ENCODE measurements around the gene SOX18. TPM values are rescaled to one million over a fixed set of nuclear protein-coding genes. Genes with fewer than 3 reads are reported as not detected.

Gene SOX18
- total RNA-seq, result 0.16 and 0.24 TPM in 2 replicates

DNA sequence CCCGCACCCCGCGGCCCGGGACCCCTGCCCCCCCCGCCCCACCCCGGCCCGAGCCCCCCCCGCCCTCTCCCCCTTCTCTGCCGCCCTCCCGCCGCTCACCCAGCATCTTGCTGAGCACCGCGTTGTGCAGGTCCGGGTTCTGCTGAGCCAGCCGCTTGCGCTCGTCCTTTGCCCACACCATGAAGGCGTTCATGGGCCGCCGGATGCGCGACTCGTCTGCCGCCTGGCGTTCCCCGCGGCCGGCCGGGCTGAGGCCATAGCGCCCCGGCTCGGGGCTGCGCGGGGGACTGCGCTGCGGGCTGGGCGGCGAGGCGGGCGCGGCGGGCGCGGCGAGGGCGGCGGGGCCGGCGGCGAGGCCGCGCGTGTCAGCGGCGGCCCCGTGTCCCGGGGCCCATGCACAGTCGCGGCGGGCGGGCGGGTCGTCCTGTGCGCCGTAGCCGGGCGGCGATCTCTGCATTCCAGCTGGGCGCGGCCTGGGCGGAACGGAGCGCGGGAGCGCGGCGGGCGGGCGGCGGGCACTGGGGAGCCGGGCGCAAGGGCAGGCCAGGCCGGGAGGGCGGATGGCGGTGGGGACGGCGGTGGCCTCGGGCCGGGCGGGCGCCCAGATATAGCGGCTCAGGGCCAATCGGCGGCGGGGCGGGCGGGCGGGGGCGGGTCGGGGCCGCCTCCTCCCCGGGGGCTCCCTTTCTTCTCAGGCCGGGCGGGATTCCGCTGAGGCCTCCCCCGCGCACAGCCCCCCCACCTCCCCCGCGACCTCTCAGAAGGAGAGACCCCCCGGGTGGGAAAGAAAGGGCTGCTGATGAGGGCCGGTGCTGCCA, at the start of gene SOX18:
SOX18 (minus strand) TSS at position 580 of the 818 bp plus-strand sequence; CDS start at position 457, 123 bp downstream.

DNA sequence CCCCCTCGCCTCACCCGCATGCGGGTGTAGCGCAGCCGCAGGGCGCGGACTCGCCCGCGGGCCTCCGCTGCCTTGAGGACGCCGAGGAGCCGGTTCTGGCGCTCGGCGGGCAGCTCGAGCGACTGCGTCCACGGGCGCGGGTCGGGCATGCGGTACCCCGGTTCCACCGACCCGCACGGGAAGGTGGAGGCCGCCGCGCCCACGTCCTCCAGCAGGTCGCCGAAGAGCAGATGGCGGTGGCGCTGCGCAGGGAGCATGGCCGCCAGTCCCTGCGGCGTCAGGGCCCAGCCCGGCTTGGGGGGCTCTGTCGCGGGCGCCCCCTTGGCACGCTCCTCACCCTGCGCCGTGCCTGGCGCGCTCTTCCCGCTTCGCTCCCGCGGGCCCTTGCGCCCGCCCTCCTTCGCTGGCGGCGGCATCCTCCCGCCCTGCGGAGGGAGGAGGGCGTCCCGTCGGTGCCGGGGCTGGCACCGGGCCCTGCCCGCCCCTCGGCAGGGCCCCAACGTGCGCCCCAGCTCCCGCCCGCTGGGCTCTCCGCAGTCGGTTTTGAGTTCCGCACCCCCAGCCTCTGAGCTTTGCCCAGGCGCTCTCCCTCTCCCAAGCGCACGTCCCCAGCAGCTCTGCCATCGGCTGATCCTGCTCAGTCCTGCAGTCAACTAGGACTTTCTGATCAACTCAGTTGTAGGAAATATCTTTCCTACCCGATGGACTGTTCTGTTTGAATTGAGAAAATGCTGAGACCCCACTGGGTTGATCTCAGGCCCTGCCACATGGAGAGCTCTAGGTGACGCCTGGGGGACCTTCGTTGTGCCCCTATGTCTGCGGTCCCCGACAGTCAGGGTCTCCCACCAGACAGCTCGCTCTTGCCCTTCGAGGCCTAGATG, 34.6 kb upstream of the SOX18 start, which contains the start of gene LKAAEAR1:
LKAAEAR1 (minus strand) TSS at position 595 of the 881 bp plus-strand sequence; CDS start at position 416, 179 bp downstream.

DNA sequence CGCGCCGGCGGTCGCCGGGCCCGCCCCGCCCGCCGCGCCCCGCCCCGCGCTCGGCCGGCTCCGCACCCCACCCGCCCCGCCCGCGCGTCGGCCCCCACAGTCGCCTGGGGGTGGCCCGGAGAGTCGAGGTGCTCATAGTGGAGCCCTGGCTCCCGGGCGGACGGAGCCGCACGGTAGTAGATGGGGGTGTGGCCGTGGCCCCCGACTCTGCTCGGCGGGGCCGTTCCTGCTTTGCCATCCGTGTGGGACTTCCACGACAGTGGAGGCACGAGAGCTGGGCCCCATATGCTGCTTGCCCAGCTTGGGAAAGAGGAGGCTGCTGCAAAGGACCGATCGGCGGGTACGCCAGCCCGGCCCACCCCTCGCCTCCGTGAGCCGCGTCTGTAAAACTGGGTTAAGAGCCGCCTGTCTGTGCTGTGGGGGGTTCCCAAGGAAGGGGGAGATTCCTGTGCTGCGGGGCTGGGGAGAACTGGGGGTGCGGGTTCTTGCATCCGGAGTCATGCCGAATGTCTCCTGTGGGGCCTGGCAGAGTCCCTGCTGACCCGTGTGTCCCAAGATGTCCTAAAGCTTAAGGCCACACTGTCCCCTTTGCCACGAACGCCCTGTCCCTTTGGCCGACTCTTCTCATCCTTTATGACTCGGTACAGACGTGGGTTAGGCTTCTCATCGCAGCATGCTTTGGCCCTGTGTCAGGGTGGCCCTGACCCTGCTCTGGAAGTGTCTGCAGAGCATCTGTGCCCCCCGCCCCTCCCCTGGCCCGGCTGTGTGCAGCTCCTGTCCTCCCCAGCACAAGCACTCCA, 30.8 kb upstream of the SOX18 start, which contains the start of gene OPRL1:
OPRL1 (plus strand) TSS at position 70 of the 800 bp plus-strand sequence. CDS start 12,639 bp downstream, outside the sequence.

DNA sequence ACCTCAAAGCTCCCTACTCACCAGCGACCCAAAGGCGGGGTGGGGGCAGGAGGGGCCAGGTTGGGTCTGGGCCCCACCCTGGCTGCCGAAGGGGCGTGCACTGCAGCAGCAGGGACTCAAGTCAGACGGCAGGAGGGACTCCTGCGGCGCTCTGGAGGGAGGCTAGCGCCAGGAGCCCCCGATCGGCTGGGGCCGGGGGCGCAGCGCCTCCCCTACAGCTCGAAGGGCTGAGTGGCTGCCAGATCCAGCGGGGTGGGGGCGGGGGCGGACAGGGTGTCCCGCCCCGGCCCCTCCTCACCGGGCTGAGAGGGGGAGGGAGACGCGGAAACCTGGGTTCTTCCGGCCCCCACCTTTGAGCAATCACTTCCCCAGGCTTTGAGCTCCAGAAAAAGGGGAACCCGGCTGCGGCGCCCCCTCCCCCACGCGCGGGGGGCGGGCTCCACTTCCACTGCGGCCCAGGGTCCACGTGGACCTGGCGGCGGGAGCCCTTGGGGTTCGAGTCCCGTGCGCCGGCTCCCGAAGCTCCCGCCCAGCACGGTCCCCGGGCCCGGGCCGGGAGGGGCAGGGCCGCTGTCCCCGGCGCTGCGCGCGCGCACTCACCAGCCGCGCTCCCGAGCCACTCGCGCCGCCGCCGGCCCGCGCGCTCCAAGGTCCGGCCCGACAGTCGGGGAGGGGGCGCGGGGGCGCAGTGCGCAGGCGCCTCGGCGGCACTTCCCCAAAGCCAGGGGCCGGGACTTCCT, 30.0 kb upstream of the SOX18 start, which contains the start of gene RGS19:
RGS19 (minus strand) TSS at position 246 of the 740 bp plus-strand sequence. CDS start 2,632 bp downstream, outside the sequence.

DNA sequence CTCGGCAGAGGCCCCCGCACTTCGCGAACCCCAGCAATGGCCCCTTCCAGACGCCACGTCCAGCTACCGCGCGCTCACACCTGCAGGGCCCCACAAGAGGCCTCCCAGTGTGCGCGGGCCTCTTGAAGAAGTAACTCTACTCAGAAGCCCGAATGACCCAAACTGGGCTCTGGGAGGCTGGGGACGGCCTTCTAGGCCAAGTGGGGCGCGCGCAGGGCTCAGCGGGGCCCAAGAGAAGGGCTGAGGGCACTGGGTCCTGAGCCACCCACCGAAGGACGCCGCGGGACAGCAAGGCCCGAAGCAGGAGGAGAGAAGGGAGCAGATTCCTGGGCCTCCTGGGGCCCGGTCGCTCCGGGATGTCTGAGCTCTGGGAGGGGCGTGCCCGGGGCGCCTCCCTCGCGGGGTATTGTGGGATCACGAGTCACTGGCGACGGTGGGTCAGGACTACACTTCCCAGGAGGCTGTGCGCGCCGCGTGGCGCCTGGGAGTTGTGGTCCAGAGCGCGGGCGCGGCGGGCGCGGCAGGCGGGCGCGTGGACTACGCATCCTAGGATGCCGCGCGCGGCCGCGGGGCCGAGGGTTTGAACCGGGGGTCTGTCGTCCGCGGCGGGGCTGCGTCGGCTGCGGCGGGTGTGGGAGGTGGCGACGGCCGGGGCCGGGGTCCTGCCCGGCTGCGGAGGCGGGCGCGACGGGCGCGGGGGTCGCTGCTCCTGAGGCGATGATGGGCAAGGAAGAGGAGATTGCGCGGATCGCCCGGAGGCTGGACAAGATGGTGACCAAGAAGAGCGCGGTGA, 13.4 kb upstream of the SOX18 start, which contains the start of gene TCEA2:
TCEA2 (plus strand) TSS at position 603 of the 793 bp plus-strand sequence; CDS start at position 718, 115 bp downstream.

DNA sequence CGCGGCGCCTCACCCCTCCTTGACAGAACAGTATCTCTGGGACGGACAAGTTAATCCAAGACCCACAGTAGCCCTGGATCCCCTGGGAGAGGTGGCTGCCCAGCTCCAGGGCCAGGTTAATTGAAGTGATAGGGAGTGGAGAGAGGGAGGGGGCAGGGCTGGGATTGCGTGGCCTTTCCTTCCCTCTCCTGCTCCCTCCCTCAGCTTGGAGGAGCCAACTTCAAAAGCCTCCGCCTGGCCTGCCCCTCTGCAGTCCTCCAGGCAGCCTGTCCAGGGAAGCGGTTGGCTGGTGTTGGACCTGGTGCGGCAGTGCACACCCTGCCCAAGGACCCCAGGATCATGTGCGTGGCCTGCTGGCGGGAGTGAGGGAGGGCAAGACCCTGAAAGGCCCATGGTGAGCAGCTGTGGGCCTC, 13.5 kb downstream of the SOX18 start, which contains the start of gene C20orf204:
C20orf204 (plus strand) TSS at position 250 of the 413 bp plus-strand sequence; CDS start at position 392, 142 bp downstream.

Small RNA genes lying within 50 kb of the gene (small RNA-seq; reads per million reads assigned to genes)
- not detected for gene AL355803.1
- gene MIR6813, result 1.5 reads per million, percentile 35 among the genes with 10 or more reads in this experiment

Other genes starting within 250 kb of the SOX18 start
- gene ZBTB46, start 218.4 kb downstream of the SOX18 start, total RNA-seq, result 0.36 and 0.81 TPM in 2 replicates
- not detected in 2 replicates for gene ABHD16B, start 188.1 kb downstream of the SOX18 start, total RNA-seq
- 96.7 and 106 TPM in 2 replicates for gene TPD52L2, start 184.4 kb downstream of the SOX18 start, total RNA-seq
- gene DNAJC5, start 154.5 kb downstream of the SOX18 start, total RNA-seq, result 63.8 and 66.5 TPM in 2 replicates
- gene UCKL1, start 93.2 kb downstream of the SOX18 start, total RNA-seq, result 22.4 and 22.8 TPM in 2 replicates
- 18.5 and 23.9 TPM in 2 replicates for gene ZNF512B, start 79.7 kb downstream of the SOX18 start, total RNA-seq
- 0.49 TPM in 2 replicates for gene SAMD10, start 70.0 kb downstream of the SOX18 start, total RNA-seq
- 54.9 and 55.3 TPM in 2 replicates for gene PRPF6, start 68.5 kb downstream of the SOX18 start, total RNA-seq
- 1.7 and 2.6 TPM in 2 replicates for gene C20orf204, start 13.5 kb downstream of the SOX18 start, total RNA-seq
- 23.3 and 24.0 TPM in 2 replicates for gene TCEA2, start 13.6 kb upstream of the SOX18 start, total RNA-seq
- 12.7 and 14.5 TPM in 2 replicates for gene RGS19, start 29.9 kb upstream of the SOX18 start, total RNA-seq
- 2.4 and 3.2 TPM in 2 replicates for gene OPRL1, start 30.4 kb upstream of the SOX18 start, total RNA-seq
- not detected in 2 replicates for gene LKAAEAR1, start 34.8 kb upstream of the SOX18 start, total RNA-seq
- not detected in 2 replicates for gene NPBWR2, start 57.9 kb upstream of the SOX18 start, total RNA-seq
- not detected in 2 replicates for gene MYT1, start 114.8 kb upstream of the SOX18 start, total RNA-seq
- gene PCMTD2, start 206.1 kb upstream of the SOX18 start, total RNA-seq, result 63.0 and 67.2 TPM in 2 replicates